Neural progenitor cell (in vitro differentiated cells): ENCODE results near the gene MANBA. TPM values are rescaled to one million over a fixed set of nuclear protein-coding genes. Genes with fewer than 3 reads are reported as not detected.

Source experiments
- DNase-seq: peaks from one replicate; pipeline ENCODE4 v3.0.0-alpha.2; 2016; ENCODE audit warnings: low spot score
- H2AFZ ChIP-seq: fragments of 200-600 bp; sonication (generic); replicated peaks from 2 replicates; pipeline ENCODE4 v1.6.1; 2016; ENCODE audit warnings: antibody characterized with exemption
- H3F3A ChIP-seq: fragments of 200-600 bp; sonication (generic); 2 replicates; pipeline ENCODE4 v1.6.1; 2016; ENCODE audit warnings: antibody characterized with exemption, low read depth
- H3K27ac ChIP-seq: fragments of 200-600 bp; sonication (generic); 2 replicates; pipeline ENCODE4 v1.5.1; 2016; ENCODE audit warnings: mild to moderate bottlenecking
- H3K27me3 ChIP-seq: fragments of 200-600 bp; sonication (generic); 2 replicates; pipeline ENCODE4 v1.6.1; 2016; ENCODE audit warnings: mild to moderate bottlenecking, moderate library complexity
- H3K36me3 ChIP-seq: fragments of 200-600 bp; sonication (generic); 2 replicates; pipeline ENCODE4 v1.5.1; 2016
- H3K4me1 ChIP-seq: fragments of 200-600 bp; sonication (generic); 2 replicates; pipeline ENCODE4 v1.6.1; 2016; ENCODE audit warnings: mixed run types
- H3K4me2 ChIP-seq: fragments of 200-600 bp; sonication (generic); 2 replicates; pipeline ENCODE4 v1.6.1; 2016
- H3K4me3 ChIP-seq: fragments of 200-600 bp; sonication (generic); 2 replicates; pipeline ENCODE4 v1.5.1; 2016
- H3K79me2 ChIP-seq: fragments of 200-600 bp; sonication (generic); 2 replicates; pipeline ENCODE4 v1.6.1; 2016; ENCODE audit warnings: low read depth
- H3K9ac ChIP-seq: fragments of 200-600 bp; sonication (generic); 2 replicates; pipeline ENCODE4 v1.6.1; 2016
- H3K9me3 ChIP-seq: fragments of 200-600 bp; sonication (generic); 2 replicates; pipeline ENCODE4 v1.5.1; 2016; ENCODE audit warnings: low read depth
- H4K20me1 ChIP-seq: fragments of 200-600 bp; sonication (generic); 2 replicates; pipeline ENCODE4 v1.6.1; 2016; ENCODE audit warnings: low read depth
- H3K27ac Mint-ChIP-seq: 3 replicates; pipeline ENCODE4 v1.8.0; 2021; ENCODE audit warnings: mixed read lengths
- H3K27me3 Mint-ChIP-seq: 2 replicates; pipeline ENCODE4 v1.8.0; 2022; ENCODE audit warnings: low read depth, mild to moderate bottlenecking, inconsistent platforms, moderate library complexity, mixed read lengths; ENCODE audit not compliant: insufficient read depth
- H3K36me3 Mint-ChIP-seq: 3 replicates; pipeline ENCODE4 v1.8.0; 2021; ENCODE audit warnings: mixed read lengths
- H3K4me1 Mint-ChIP-seq: 3 replicates; pipeline ENCODE4 v1.8.0; 2021; ENCODE audit warnings: mixed read lengths
- H3K4me3 Mint-ChIP-seq: 3 replicates; pipeline ENCODE4 v1.8.0; 2021; ENCODE audit warnings: mild to moderate bottlenecking, moderate library complexity, mixed read lengths
- H3K9me3 Mint-ChIP-seq: 3 replicates; pipeline ENCODE4 v1.8.0; 2020; ENCODE audit warnings: mixed read lengths
- CTCF ChIP-seq: fragments of 200-600 bp; sonication (generic); IDR thresholded peaks from 2 replicates; pipeline ENCODE4 v1.5.1; 2017; ENCODE audit warnings: antibody characterized with exemption, mild to moderate bottlenecking
- EZH2 ChIP-seq: fragments of 200-600 bp; sonication (generic); IDR thresholded peaks from 2 replicates; pipeline ENCODE4 v1.6.1; 2017; ENCODE audit warnings: antibody characterized with exemption, mild to moderate bottlenecking, moderate library complexity
- EZH2phosphoT487 ChIP-seq: fragments of 200-600 bp; sonication (generic); IDR thresholded peaks from 2 replicates; pipeline ENCODE4 v1.6.1; 2017; ENCODE audit warnings: antibody characterized with exemption
- total RNA-seq: library from RNA; depleted of rRNA; stranded (reverse); fragments of >200 nt; gene quantifications from 2 replicates; pipeline ENCODE4 v1.2.3, GENCODE V29; 2015; ENCODE audit warnings: low replicate concordance

Gene MANBA
- total RNA-seq, 1 donor from 2014 or later, result 53.4 TPM

GRCh38 chr4:102794999-102795398 is 34.2 kb upstream of the MANBA start:
- no peak overlapping the region for H3K4me3 Mint-ChIP-seq
- no peaks in the 10 kb centered on the region for H3K4me1 Mint-ChIP-seq
- Histone ChIP-seq H3K4me3 (no peak overlapping the region), H3K79me2 (peaks cover 6% of the 10 kb centered on the region), H3K4me2 (no peak overlapping the region), H3F3A (peaks cover 30% of the 10 kb centered on the region), H3K4me1 (no peaks in the 10 kb centered on the region), H3K27me3 (no peaks in the 10 kb centered on the region), H2AFZ (no peak overlapping the region), H3K36me3 (peaks cover 16% of the 10 kb centered on the region), H4K20me1 (peaks cover 52% of the 10 kb centered on the region), H3K9ac (no peak overlapping the region), H3K27ac (no peak overlapping the region), H3K9me3 (no peaks in the 10 kb centered on the region)
- DNase-seq, result no peak
- no peaks in the 10 kb centered on the region for H3K9me3 Mint-ChIP-seq
- H3K27ac Mint-ChIP-seq, result no peak overlapping the region
- TF ChIP-seq CTCF (no peak), EZH2phosphoT487 (no peak), EZH2 (no peak)
- H3K27me3 Mint-ChIP-seq, result peaks cover under 1% of the 10 kb centered on the region
- peaks cover 60% of the 10 kb centered on the region for H3K36me3 Mint-ChIP-seq

- peaks cover 35% of the 10 kb centered on the region for H3F3A ChIP-seq
- H3K4me2 ChIP-seq, result no peak overlapping the region
- no peak overlapping the region for H3K27ac Mint-ChIP-seq
- H3K4me1 ChIP-seq, result no peaks in the 10 kb centered on the region
- DNase-seq, result no peak
- H4K20me1 ChIP-seq, result peaks cover 34% of the 10 kb centered on the region
- no peak overlapping the region for H3K9ac ChIP-seq
- H3K36me3 Mint-ChIP-seq, result peaks cover 55% of the 10 kb centered on the region
- peaks cover 11% of the 10 kb centered on the region for H3K36me3 ChIP-seq
- H3K9me3 ChIP-seq, result no peaks in the 10 kb centered on the region
- no peak overlapping the region for H3K27ac ChIP-seq
- H3K4me1 Mint-ChIP-seq, result no peaks in the 10 kb centered on the region
- peaks cover 2% of the 10 kb centered on the region for H3K9me3 Mint-ChIP-seq
- H3K79me2 ChIP-seq, result no peaks in the 10 kb centered on the region
- H3K4me3 ChIP-seq, result no peak overlapping the region
- no peaks in the 10 kb centered on the region for H3K27me3 ChIP-seq
- no peak overlapping the region for H3K4me3 Mint-ChIP-seq
- TF ChIP-seq EZH2phosphoT487 (no peak), CTCF (no peak), EZH2 (no peak)
- no peak overlapping the region for H2AFZ ChIP-seq
- peaks cover 2% of the 10 kb centered on the region for H3K27me3 Mint-ChIP-seq
These were observed 31.7 kb upstream of the MANBA start for GRCh38 chr4:102792361-102792936.

- no peak overlapping the region for H3K4me3 ChIP-seq
- Mint-ChIP-seq H3K36me3 (peaks cover 50% of the 10 kb centered on the region), H3K4me3 (no peak overlapping the region), H3K4me1 (no peaks in the 10 kb centered on the region), H3K27me3 (peaks cover 5% of the 10 kb centered on the region), H3K9me3 (peaks cover 2% of the 10 kb centered on the region), H3K27ac (no peak overlapping the region)
- TF ChIP-seq CTCF (no peak), EZH2phosphoT487 (no peak), EZH2 (no peak)
- no peak overlapping the region for H3K27ac ChIP-seq
- no peaks in the 10 kb centered on the region for H3K79me2 ChIP-seq
- no peaks in the 10 kb centered on the region for H3K9me3 ChIP-seq
- no peaks in the 10 kb centered on the region for H3K27me3 ChIP-seq
- no peak for DNase-seq
- H3F3A ChIP-seq, result peaks cover 35% of the 10 kb centered on the region
- H2AFZ ChIP-seq, result no peak overlapping the region
- no peak overlapping the region for H3K4me2 ChIP-seq
- H3K9ac ChIP-seq, result no peak overlapping the region
- H3K4me1 ChIP-seq, result no peaks in the 10 kb centered on the region
- H4K20me1 ChIP-seq, result peaks cover 23% of the 10 kb centered on the region
- peaks cover 11% of the 10 kb centered on the region for H3K36me3 ChIP-seq
These were observed 30.6 kb upstream of the MANBA start for GRCh38 chr4:102791318-102791835.
